Measurements from ENCODE around the gene UTS2B. TPM values are rescaled to one million over a fixed set of nuclear protein-coding genes. Genes with fewer than 3 reads are reported as not detected.

UTS2B gene
- total and polyA plus RNA-seq, 4 donors = 0.10 to 0.76 TPM; not detected in 2

GRCh38 chr3:191296041-191296541 is 34.2 kb downstream of the UTS2B start:
- no peak overlapping the region for H3K4me3 ChIP-seq (ENCODE audit: low read depth in 1 of 3, low read length in 3 of 3)
- H3K4me1 ChIP-seq (ENCODE audit: control insufficient read depth in 4 of 4, insufficient read depth in 4 of 4, low read length in 3 of 4) = no peaks in the 10 kb centered on the region
- H3K9ac ChIP-seq (ENCODE audit: low read depth in 1 of 2, low read length in 2 of 2) = no peak overlapping the region
- no peak for TF ChIP-seq HNF4A (conservative IDR thresholded peaks at IDR 0.05)
- no peak for TF ChIP-seq TAF1 (conservative IDR thresholded peaks at IDR 0.05)
- TF ChIP-seq FOXA1 (IDR thresholded peaks at IDR 0.05) = no peak
- TF ChIP-seq JUND (IDR thresholded peaks at IDR 0.05) = no peak
- no peak for TF ChIP-seq MAX (IDR thresholded peaks at IDR 0.05)
- no peak for TF ChIP-seq SP1 (IDR thresholded peaks at IDR 0.05)
- TF ChIP-seq RAD21 (IDR thresholded peaks at IDR 0.05) = no peak
- TF ChIP-seq GABPA (IDR thresholded peaks at IDR 0.05 in 1 of 2, conservative IDR thresholded peaks at IDR 0.05 in 1 of 2) = no peak
- TF ChIP-seq CTCF (IDR thresholded peaks at IDR 0.05; ENCODE audit: low read depth, low read length, missing input control) = no peak
- TF ChIP-seq EGR1 (IDR thresholded peaks at IDR 0.05; ENCODE audit: low read depth in 2 of 2) = no peak
- no peak for TF ChIP-seq HNF4G (IDR thresholded peaks at IDR 0.05)
- no peak for TF ChIP-seq ZBTB33 (IDR thresholded peaks at IDR 0.05)
- no peak for TF ChIP-seq REST (IDR thresholded peaks at IDR 0.05)
- no peak for TF ChIP-seq NR2F2 (IDR thresholded peaks at IDR 0.05)
- no peak for DNase-seq (ENCODE audit: low spot score)
- H3K9me3 ChIP-seq (ENCODE audit: control insufficient read depth in 4 of 4, low read length in 3 of 4) = no peaks in the 10 kb centered on the region
- H3K27me3 ChIP-seq (ENCODE audit: control insufficient read depth in 4 of 4, insufficient read depth in 4 of 4, low read length in 3 of 4) = no peaks in the 10 kb centered on the region
- 72% methylated on average over 4 of the region's 4 CpGs for WGBS
- no peaks in the 10 kb centered on the region for H3K36me3 ChIP-seq (ENCODE audit: control insufficient read depth in 4 of 4, insufficient read depth in 3 of 4, low read depth in 1 of 4, low read length in 3 of 4)
- H3K27ac ChIP-seq (ENCODE audit: low read depth in 1 of 2, low read length in 2 of 2) = no peak overlapping the region

GRCh38 chr3:191294291-191294690 is 36.0 kb downstream of the UTS2B start:
- Histone ChIP-seq H3K9ac (ENCODE audit: low read depth in 1 of 2, low read length in 2 of 2) (no peak overlapping the region), H3K9me3 (ENCODE audit: control insufficient read depth in 4 of 4, low read length in 3 of 4) (no peaks in the 10 kb centered on the region), H3K36me3 (ENCODE audit: control insufficient read depth in 4 of 4, insufficient read depth in 3 of 4, low read depth in 1 of 4, low read length in 3 of 4) (no peaks in the 10 kb centered on the region), H3K4me1 (ENCODE audit: control insufficient read depth in 4 of 4, insufficient read depth in 4 of 4, low read length in 3 of 4) (no peaks in the 10 kb centered on the region), H3K27me3 (ENCODE audit: control insufficient read depth in 4 of 4, insufficient read depth in 4 of 4, low read length in 3 of 4) (no peaks in the 10 kb centered on the region), H3K4me3 (ENCODE audit: low read depth in 1 of 3, low read length in 3 of 3) (no peak overlapping the region), H3K27ac (ENCODE audit: low read depth in 1 of 2, low read length in 2 of 2) (no peak overlapping the region)
- no peak for DNase-seq (ENCODE audit: low spot score)
- WGBS = 100% methylated on average over 1 of the region's 1 CpG
- TF ChIP-seq SP1 (IDR thresholded peaks at IDR 0.05) (no peak), JUND (IDR thresholded peaks at IDR 0.05) (no peak), FOXA1 (IDR thresholded peaks at IDR 0.05) (no peak), FOXA2 (IDR thresholded peaks at IDR 0.05) (no peak), TAF1 (conservative IDR thresholded peaks at IDR 0.05) (no peak), CTCF (IDR thresholded peaks at IDR 0.05; ENCODE audit: low read depth, low read length, missing input control) (no peak), REST (IDR thresholded peaks at IDR 0.05) (no peak), HNF4G (IDR thresholded peaks at IDR 0.05) (no peak), ATF3 (IDR thresholded peaks at IDR 0.05) (no peak), EGR1 (IDR thresholded peaks at IDR 0.05; ENCODE audit: low read depth in 2 of 2) (no peak)

Measured in liver (tissue), 9 donors.